ENCODE results near the gene FABP3.

Gene FABP3

DNA sequence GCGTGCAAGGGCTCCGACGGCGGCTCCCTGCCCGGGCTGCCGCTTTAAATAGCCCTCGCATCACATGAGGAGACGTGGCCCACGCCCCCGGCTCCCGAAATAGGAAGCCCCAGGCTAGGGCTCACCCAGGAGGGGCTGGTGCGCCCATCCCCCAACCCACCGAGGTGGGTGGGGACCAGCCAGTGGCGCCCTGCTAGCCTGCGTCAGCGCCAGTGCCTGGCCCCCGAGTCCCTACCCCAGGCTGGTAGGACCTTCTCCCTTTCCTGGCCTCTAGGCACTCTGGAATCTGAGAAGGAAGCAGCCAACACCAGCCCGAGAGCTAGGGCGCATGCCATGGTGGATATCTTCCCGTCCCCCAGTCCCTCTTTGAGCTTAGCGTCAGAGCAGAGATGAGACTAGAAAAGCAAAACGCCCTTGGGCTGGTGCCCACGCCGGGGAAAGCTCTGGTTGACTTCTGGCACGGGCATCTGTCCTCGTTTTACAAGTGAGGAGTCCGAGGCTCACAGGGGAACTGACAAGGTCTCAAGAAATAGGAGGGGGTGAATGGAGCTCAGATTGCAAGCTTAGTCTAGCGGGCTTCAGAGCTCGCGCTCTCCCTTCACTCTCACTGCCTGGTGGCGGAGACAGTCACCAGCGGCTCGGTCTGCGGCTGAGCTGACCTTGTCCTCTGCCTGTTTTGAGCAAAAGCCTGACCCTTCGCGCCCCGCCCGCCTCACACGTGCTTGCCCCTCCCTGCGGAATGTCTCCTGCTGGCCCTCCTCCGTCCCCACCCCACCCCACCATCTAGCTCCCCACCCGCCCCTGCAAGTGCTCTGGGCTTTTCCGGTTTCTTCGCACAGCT, at the start of gene FABP3:
TSS of gene FABP3 (minus strand) at position 21 of the 841 bp plus-strand sequence. CDS start 62 bp downstream, outside the sequence.
- DNase-seq (ENCODE audit: low read depth, low spot score), result peak; percentile 95

- DNase-seq (ENCODE audit: low read depth, low spot score), result peak; percentile 77
These were observed 48.6 kb upstream of the FABP3 start for GRCh38 chr1:31421371-31422040.

GRCh38 chr1:31420716-31421115, 47.8 kb upstream of the FABP3 start:
- DNase-seq (ENCODE audit: low read depth, low spot score), result no peak

- no peak for DNase-seq (ENCODE audit: low read depth, low spot score)
These were observed 45.9 kb upstream of the FABP3 start for GRCh38 chr1:31418626-31419323.

- DNase-seq (ENCODE audit: low read depth, low spot score), result no peak
These were observed 44.3 kb upstream of the FABP3 start for GRCh38 chr1:31417148-31417547.

DNA sequence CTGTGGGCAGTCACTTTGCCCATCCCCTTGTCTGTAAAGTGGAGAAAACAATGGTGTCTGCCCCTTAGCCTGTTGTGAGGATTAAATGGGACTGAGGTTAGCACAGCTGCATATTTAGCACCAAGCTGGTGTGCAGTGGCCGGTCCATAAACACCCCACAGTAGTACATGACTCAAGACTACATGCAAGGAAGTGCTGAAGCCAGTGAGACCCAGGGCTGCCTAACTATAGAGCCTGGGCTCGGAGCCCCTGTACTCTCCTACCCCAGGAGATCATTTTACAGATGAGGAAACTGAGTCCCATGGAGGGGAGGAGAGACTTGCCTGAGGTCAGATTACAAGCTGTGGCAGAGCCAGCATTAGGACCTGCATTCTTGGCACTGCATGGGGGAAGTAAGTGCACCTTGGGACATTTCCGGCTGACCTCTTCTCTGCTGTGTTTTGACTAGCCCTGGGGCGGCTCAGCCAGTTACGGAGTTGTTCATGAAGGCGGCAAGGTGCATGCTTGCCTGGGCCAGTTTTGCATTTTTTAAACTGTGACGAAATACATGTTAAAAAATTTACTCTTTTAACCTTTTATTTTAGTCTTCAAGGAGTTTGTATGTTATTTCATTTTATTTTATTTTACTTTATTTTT, 43.3 kb upstream of the FABP3 start:
- peak; percentile 84 for DNase-seq (ENCODE audit: low read depth, low spot score)

DNA sequence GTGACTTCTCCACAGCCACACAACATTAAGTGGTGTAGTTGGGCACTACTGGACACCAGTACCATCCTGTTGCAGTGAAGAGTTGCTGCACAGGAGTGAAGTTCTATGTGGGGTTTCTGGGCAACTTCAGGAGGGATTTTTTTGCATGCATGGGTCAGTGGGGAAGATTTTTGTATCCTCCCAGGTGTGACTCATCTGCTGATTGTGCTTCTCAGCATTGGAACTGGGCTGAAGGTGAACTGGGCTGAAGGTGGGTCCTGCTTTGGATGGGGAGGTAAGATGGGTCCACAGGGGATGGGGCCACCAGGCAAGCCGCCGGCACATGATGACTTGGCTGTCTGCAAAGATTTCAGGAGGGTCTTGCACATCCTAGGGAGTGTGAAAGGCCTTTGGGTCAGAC, 42.8 kb upstream of the FABP3 start:
- no peak for DNase-seq (ENCODE audit: low read depth, low spot score)

DNA sequence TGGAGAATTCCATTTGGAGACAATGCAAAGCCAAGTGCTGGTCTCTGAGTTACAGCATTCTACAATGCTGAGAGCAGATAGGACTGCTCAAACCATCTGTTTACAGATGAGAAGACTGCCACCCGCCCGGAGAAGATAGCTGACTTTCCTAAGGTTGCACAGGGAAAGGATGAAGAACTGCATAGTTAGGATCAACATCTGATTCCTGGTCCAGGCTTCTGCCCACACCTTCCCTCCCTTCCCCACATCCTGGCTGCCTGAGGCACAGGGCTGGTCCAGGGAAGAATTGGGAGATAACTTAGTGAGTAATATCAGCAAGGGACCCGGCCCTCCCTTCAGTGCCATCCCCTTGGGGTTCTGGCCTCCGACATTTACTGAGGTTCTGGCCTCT, 42.1 kb upstream of the FABP3 start:
- DNase-seq (ENCODE audit: low read depth, low spot score), result no peak

GRCh38 chr1:31413405-31414001, 40.6 kb upstream of the FABP3 start:
- peak; percentile 49 for DNase-seq (ENCODE audit: low read depth, low spot score)

GRCh38 chr1:31412732-31413404, 40.0 kb upstream of the FABP3 start, which contains the start of gene SERINC2:
Gene SERINC2 (plus strand): TSS chr1:31413213. CDS start chr1:31413266, 53 bp downstream.
- DNase-seq (ENCODE audit: low read depth, low spot score), result no peak

DNA sequence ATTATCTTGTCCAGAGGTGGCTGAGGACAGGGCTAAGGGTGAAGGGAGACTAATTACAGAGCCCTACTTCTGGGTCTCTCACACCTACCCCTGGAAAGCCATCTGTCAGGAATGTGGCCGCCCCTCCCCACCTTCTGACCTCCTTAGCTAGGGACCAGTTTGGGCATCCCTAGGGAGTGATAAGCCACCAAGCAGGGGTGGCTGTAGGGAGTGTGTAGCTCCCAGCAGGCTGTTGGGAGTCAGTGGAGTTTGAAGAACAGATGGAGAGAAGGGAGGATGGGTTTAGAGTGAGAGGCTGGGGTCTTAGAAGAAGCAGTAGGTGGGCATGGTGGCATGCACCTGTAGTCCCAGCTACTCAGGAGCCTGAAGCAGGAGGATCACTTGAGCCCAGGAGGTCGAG, 39.3 kb upstream of the FABP3 start:
- no peak for DNase-seq (ENCODE audit: low read depth, low spot score)

- no peak for DNase-seq (ENCODE audit: low read depth, low spot score)
These were observed 38.0 kb upstream of the FABP3 start for GRCh38 chr1:31410871-31411270.

DNA sequence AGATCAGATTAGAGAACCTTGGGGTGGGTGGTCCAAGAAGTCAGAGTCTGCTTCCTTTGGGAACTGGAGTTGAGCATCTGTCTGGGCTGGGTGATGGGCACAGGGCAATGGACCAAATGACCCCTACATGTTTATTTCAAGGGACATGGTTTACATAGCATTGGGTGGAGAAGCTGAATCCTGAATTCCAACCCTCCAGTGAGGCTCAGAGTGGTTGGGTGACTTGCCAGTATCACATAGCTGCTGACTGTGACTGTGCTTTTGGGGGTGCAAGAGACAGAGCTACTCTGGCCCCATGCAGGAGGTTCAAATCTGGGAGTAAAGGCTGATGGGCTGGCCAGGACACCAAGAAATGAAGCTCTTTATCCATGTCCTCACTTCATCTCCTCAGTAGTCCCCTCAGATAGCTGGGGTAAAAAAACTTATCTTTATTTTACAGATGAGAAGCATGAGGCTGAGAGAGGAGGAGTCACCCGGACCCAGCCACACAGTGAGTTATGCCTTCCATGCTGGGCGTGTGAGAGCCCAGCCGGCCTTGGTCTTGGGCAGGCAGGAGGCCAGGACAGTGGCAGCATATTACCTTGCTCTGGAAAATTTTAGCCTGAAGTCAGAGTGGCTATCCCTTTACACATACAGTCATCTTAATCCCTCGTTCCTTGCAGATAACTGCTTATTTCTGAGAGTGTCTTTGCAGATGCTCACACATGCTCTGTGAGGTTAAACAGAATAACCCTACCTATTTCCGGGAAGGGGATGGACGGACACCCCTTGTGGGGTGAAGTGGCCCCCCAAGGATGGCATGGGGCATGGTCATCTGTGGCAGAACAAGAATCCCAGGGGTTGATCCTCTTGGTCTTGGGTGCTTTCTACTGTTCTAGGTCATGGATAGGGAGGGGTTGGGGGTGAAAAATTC, 37.3 kb upstream of the FABP3 start:
- DNase-seq (ENCODE audit: low read depth, low spot score), result no peak

GRCh38 chr1:31408788-31409318, 36.0 kb upstream of the FABP3 start:
- no peak for DNase-seq (ENCODE audit: low read depth, low spot score)

- no peak for DNase-seq (ENCODE audit: low read depth, low spot score)
These were observed 34.3 kb upstream of the FABP3 start for GRCh38 chr1:31407029-31407626.

GRCh38 chr1:31405578-31406245, 32.8 kb upstream of the FABP3 start:
- DNase-seq (ENCODE audit: low read depth, low spot score), result no peak

DNA sequence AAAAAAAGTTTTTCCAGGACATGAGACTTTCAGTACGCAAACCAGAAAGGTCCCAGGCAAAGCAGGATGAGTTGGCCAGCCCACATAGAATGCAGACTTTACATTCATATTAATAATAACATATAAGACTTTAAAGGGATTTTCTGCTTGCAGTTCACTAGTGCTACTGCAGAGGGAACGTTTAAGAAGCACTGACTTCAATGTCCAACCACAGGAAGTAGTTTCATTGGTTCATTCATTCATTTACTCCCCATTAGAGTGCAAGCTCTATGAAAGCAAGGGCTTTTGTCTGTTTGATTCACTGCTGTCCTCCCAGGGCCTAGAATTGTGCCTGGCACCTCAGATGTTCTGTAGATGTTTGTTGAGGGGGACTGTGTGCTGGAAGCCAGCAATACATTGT, 28.4 kb upstream of the FABP3 start:
- no peak for DNase-seq (ENCODE audit: low read depth, low spot score)

DNA sequence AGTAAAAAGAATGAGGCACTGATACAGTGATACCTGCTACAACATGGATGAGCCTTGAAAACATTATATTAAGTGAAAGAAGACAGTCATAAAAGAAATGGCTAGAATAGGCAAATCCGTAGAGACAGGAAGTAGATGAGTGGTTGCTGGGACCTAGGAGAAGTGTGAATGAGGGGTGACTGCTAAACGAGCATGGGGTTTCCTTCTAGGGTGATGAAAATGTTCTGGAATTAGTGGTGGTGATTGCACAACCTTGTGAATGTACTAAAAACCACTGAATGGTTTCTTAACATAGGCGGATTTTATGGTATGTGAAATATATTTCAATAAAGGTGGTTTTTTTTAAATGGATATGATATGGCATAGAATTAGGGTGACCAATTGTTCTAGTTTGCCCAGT, 27.5 kb upstream of the FABP3 start:
- no peak for DNase-seq (ENCODE audit: low read depth, low spot score)

DNA sequence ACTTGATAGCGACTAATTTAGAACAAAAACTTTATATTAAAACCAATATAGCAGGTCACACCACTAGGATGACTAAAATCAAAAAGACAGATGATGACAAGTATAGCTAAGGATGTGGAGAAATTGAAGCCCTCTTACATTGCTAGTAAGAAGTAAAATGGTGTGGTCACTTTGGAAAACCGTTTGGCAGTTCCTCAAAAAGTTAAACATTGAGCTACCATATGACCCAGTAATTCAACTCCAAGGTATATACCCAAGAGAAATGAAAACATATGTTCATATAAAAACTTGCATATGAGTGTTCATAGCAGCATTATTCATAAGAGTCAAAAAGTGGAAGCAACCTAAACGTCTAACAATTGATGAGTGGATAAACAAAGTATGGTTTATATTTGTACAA, 27.1 kb upstream of the FABP3 start:
- no peak for DNase-seq (ENCODE audit: low read depth, low spot score)
